DOHH2 (cell line): ENCODE measurements around the gene LRRC4C.

Experiments
- H3F3A ChIP-seq: fragments of 200-600 bp; sonication (generic), shearing (Covaris generic); 2 replicates; pipeline ENCODE4 v1.6.0; 2016; ENCODE audit warnings: antibody characterized with exemption, mild to moderate bottlenecking; ENCODE audit not compliant: control insufficient read depth, insufficient read depth
- H3K27ac ChIP-seq: fragments of 200-600 bp; sonication (generic); 2 replicates; pipeline ENCODE4 v1.5.1; 2014; ENCODE audit warnings: low read depth, mild to moderate bottlenecking, low read length, moderate library complexity
- H3K27me3 ChIP-seq: fragments of 200-600 bp; sonication (generic); 2 replicates; pipeline ENCODE4 v1.6.1; 2014; ENCODE audit warnings: mild to moderate bottlenecking, low read length, mixed read lengths; ENCODE audit not compliant: control insufficient read depth
- H3K36me3 ChIP-seq: fragments of 200-600 bp; sonication (generic); 2 replicates; pipeline ENCODE4 v1.6.1; 2014; ENCODE audit warnings: mild to moderate bottlenecking, low read length, moderate library complexity, mixed read lengths; ENCODE audit not compliant: control insufficient read depth
- H3K4me1 ChIP-seq: fragments of 200-600 bp; sonication (generic); 2 replicates; pipeline ENCODE4 v1.6.1; 2014; ENCODE audit warnings: mild to moderate bottlenecking, low read length, mixed read lengths; ENCODE audit not compliant: control insufficient read depth
- H3K4me2 ChIP-seq: fragments of 200-600 bp; sonication (generic); 2 replicates; pipeline ENCODE4 v1.6.0; 2014; ENCODE audit warnings: mild to moderate bottlenecking, low read length, moderate library complexity
- H3K4me3 ChIP-seq: fragments of 200-600 bp; sonication (generic); 2 replicates; pipeline ENCODE4 v1.5.1; 2014; ENCODE audit warnings: mild to moderate bottlenecking, low read length, mixed read lengths
- H3K79me2 ChIP-seq: fragments of 200-600 bp; sonication (generic); 2 replicates; pipeline ENCODE4 v1.6.1; 2014; ENCODE audit warnings: mild to moderate bottlenecking, low read length, mixed read lengths; ENCODE audit not compliant: control insufficient read depth
- H3K9me2 ChIP-seq: fragments of 200-600 bp; sonication (generic); replicated peaks from 2 replicates; pipeline ENCODE4 v1.6.1; 2014; ENCODE audit warnings: mild to moderate bottlenecking, low read length, mixed read lengths; ENCODE audit not compliant: control insufficient read depth
- H3K9me3 ChIP-seq: fragments of 200-600 bp; sonication (generic); 2 replicates; pipeline ENCODE4 v1.6.1; 2014; ENCODE audit warnings: antibody characterized with exemption, low read length, mixed read lengths; ENCODE audit not compliant: control insufficient read depth, insufficient read depth
- H4K20me1 ChIP-seq: fragments of 200-600 bp; sonication (generic); 2 replicates; pipeline ENCODE4 v1.6.0; 2014; ENCODE audit warnings: low read depth, mild to moderate bottlenecking, antibody characterized with exemption, low read length, moderate library complexity; ENCODE audit not compliant: control insufficient read depth, insufficient read depth
- CTCF ChIP-seq: fragments of 200-600 bp; sonication (generic); IDR thresholded peaks from one replicate; pipeline ENCODE4 v1.5.1; 2014; ENCODE audit warnings: antibody characterized with exemption, mild to moderate bottlenecking, low read depth, low read length; ENCODE audit not compliant: poor library complexity, severe bottlenecking
- EZH2phosphoT487 ChIP-seq: fragments of 200-600 bp; sonication (generic); IDR thresholded peaks from 2 replicates; pipeline ENCODE4 v1.6.1; 2017; ENCODE audit warnings: borderline replicate concordance, mild to moderate bottlenecking, antibody characterized with exemption, low read length, moderate library complexity, mixed read lengths

The LRRC4C gene

DNA sequence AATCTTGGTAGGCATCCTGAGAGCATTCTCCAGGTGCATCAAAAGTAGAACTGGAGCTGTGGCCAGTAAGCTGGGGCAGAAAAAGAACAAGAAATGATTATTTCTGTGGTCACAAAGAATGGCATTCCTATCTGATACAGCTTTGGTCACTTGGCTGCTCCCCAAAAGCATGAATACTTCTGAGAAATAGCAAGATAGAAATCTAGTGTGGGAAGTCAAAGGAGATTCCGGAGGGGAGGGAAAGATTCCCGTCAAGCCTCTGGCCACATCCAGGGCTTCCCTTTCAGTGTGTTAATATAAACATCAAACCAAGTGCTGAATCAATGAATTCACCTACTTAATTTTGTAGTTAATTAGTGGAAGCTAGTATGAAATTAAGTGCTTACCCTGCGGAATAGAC lies 1185.4 kb downstream of the LRRC4C start:
- H3K79me2 ChIP-seq: no peaks in the 10 kb centered on the region
- TF ChIP-seq EZH2phosphoT487 (no peak), CTCF (no peak)
- no peaks in the 10 kb centered on the region for H3K36me3 ChIP-seq
- no peaks in the 10 kb centered on the region for H3K9me2 ChIP-seq
- H3F3A ChIP-seq: no peaks in the 10 kb centered on the region
- H4K20me1 ChIP-seq: no peaks in the 10 kb centered on the region
- no peak overlapping the region for H3K4me3 ChIP-seq
- no peaks in the 10 kb centered on the region for H3K9me3 ChIP-seq
- H3K27me3 ChIP-seq: no peaks in the 10 kb centered on the region
- H3K4me1 ChIP-seq: no peaks in the 10 kb centered on the region
- H3K4me2 ChIP-seq: no peak overlapping the region
- H3K27ac ChIP-seq: no peak overlapping the region

GRCh38 chr11:40273192-40273732 lies 1186.2 kb downstream of the LRRC4C start:
- Histone ChIP-seq H3K9me3 (no peaks in the 10 kb centered on the region), H3F3A (no peaks in the 10 kb centered on the region), H3K4me1 (no peaks in the 10 kb centered on the region), H3K36me3 (no peaks in the 10 kb centered on the region), H3K4me2 (no peak overlapping the region), H3K79me2 (no peaks in the 10 kb centered on the region), H3K27me3 (no peaks in the 10 kb centered on the region), H4K20me1 (no peaks in the 10 kb centered on the region), H3K27ac (no peak overlapping the region), H3K9me2 (no peaks in the 10 kb centered on the region), H3K4me3 (no peak overlapping the region)
- TF ChIP-seq CTCF (no peak), EZH2phosphoT487 (no peak)

DNA sequence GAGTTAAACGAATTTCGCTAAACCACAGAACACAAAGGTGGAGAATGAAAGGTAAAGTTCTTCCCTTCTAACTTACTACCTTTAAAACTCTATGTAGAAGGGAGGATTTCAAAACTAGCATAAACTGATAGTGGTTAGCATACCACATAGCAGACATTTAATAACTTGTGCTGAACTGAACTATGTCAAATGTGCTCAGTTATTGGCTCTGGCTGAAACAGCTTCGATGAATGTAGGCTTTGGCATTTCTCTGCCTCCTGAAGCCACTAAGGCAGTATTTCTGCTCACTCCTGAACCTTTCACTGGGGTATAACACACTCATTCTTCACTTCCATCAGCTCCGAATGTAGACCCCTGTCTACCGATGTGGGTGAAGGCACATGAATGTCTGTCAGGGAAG lies 1188.1 kb downstream of the LRRC4C start:
- H3K79me2 ChIP-seq: no peaks in the 10 kb centered on the region
- H3K4me1 ChIP-seq: no peaks in the 10 kb centered on the region
- H3K4me3 ChIP-seq: no peak overlapping the region
- H4K20me1 ChIP-seq: no peaks in the 10 kb centered on the region
- TF ChIP-seq EZH2phosphoT487: no peak
- no peak for TF ChIP-seq CTCF
- H3F3A ChIP-seq: no peaks in the 10 kb centered on the region
- no peaks in the 10 kb centered on the region for H3K27me3 ChIP-seq
- H3K27ac ChIP-seq: no peak overlapping the region
- no peaks in the 10 kb centered on the region for H3K36me3 ChIP-seq
- H3K9me2 ChIP-seq: no peaks in the 10 kb centered on the region
- H3K4me2 ChIP-seq: no peak overlapping the region
- H3K9me3 ChIP-seq: no peaks in the 10 kb centered on the region

- H4K20me1 ChIP-seq: no peaks in the 10 kb centered on the region
- H3K27ac ChIP-seq: no peak overlapping the region
- H3K4me3 ChIP-seq: no peak overlapping the region
- H3K4me1 ChIP-seq: no peaks in the 10 kb centered on the region
- H3F3A ChIP-seq: no peaks in the 10 kb centered on the region
- no peak for TF ChIP-seq EZH2phosphoT487
- no peak for TF ChIP-seq CTCF
- no peaks in the 10 kb centered on the region for H3K27me3 ChIP-seq
- no peaks in the 10 kb centered on the region for H3K79me2 ChIP-seq
- H3K9me2 ChIP-seq: no peaks in the 10 kb centered on the region
- no peak overlapping the region for H3K4me2 ChIP-seq
- no peaks in the 10 kb centered on the region for H3K9me3 ChIP-seq
- no peaks in the 10 kb centered on the region for H3K36me3 ChIP-seq
Observed at GRCh38 chr11:40269865-40270264, 1189.6 kb downstream of the LRRC4C start.
